Omental fat pad (tissue), 4 donors: ENCODE results near the gene TRIM3. TPM values are rescaled to one million over a fixed set of nuclear protein-coding genes. Genes with fewer than 3 reads are reported as not detected.

Source experiments
- ATAC-seq: fragments of 150-250 bp; one replicate; pipeline ENCODE4 v1.9.1; 2016; ENCODE audit warnings: mild to moderate bottlenecking, moderate library complexity; ENCODE audit not compliant: low FRiP score
- DNase-seq: peaks from one replicate; pipeline ENCODE4 v3.0.0-alpha.2; 2019; ENCODE audit warnings: low spot score
- CTCF ChIP-seq, 3 donors: fragments of 450-650 bp; IDR thresholded peaks; one replicate each; pipeline ENCODE4 v1.5.1; 2016 to 2017; ENCODE audit warnings: antibody characterized with exemption in 3 of 3, mild to moderate bottlenecking in 3 of 3, moderate library complexity in 2 of 3
- total RNA-seq, 4 donors: library from RNA; depleted of rRNA; stranded (reverse); fragments of >200 nt; gene quantifications; one replicate each; pipeline ENCODE4 v1.1.0, GENCODE V29; 2016

The TRIM3 gene
- total RNA-seq, 4 donors from 2014 or later, result 16.9 to 27.4 (median 22.1) TPM

GRCh38 chr11:6480299-6480914 lies 6.7 kb upstream of the TRIM3 start:
- DNase-seq (no peak), ATAC-seq (no peak)
- no peak for TF ChIP-seq CTCF (IDR thresholded peaks at IDR 0.05)

DNA sequence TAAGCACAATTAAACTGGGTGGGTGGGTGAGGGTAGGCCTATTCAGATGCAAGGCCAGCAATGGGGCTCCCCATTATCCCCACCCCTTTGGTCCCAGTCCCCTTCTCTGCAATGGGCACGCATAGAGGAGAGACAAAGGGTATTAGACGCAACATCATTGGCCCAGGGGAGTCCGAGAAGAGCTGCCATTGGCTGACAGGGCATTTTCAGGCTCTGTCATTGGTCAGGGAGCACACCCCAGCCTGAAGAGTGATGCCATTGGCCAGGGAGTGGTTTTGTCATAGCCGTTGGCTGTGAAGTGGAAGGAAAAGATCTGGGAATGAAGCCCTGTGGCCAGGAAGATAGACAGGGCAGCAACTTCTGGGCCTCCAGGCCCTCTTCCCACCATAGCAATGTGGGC lies 2.8 kb upstream of the TRIM3 start:
- no peak for ATAC-seq
- TF ChIP-seq CTCF (IDR thresholded peaks at IDR 0.05), result no peak
- no peak for DNase-seq

DNA sequence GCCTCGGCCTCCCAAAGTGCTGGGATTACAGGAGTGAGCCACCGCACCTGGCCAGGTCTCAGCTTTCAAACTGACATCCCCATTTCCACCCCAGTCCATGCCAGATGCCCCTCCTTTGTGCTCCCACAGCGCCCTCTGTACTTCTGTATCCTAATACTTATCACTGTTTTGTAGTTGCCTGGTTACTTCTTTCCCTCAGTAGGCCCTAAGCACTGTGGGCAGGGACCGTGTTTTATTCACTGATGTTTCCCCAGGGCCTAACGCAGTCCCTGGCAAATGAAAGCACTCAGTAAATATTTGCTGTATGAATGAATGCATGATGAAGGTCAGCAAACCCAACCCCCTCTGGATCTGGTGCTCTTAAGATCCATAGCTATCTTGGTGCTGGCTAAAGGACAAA lies 2.2 kb upstream of the TRIM3 start:
- DNase-seq, result no peak
- no peak for ATAC-seq
- TF ChIP-seq CTCF (IDR thresholded peaks at IDR 0.05), result no peak

DNA sequence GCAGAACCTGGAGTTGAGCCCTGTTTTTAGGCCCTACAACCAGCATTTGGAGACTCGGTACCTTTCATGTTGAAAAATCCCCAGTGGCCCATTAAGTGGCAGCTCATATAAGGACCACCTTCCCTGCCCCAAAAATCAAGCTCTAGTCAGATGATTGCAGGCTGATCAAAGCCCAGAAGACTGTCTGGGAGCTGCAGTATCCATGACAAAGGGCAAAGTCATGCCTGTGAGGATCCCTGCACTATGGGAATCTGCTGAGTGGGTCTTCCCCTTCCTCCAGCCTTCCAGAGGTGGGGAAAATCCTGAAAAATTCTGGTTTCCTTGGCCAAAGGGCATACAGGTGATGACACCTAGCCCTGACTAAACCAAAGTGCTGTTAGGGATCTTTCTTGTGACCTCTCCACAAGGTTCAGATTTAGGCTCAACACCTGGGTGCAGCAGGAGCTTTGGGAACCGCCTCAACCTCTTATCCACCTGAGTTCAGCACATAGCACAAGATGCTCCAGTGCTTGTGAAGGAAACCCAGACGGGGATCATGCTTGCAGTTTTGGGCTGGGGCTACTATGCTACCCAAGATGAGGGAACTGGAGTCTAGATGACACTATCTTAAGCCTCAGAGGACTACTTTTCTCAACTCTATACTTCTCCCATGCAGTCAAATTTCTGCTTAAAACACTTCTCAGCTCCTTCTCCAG lies 1.2 kb upstream of the TRIM3 start:
- no peak for DNase-seq
- TF ChIP-seq CTCF (IDR thresholded peaks at IDR 0.05), result no peak
- ATAC-seq, result no peak

- TF ChIP-seq CTCF (IDR thresholded peaks at IDR 0.05), result no peak
- ATAC-seq (no peak), DNase-seq (no peak)
Measured at GRCh38 chr11:6474413-6474792, 662 bp upstream of the TRIM3 start.

- ATAC-seq (no peak), DNase-seq (no peak)
- TF ChIP-seq CTCF (IDR thresholded peaks at IDR 0.05), result no peak
Measured at GRCh38 chr11:6472934-6473333, 807 bp downstream of the TRIM3 start.

GRCh38 chr11:6469599-6469998 lies 4.1 kb downstream of the TRIM3 start:
- no peak for TF ChIP-seq CTCF (IDR thresholded peaks at IDR 0.05)
- DNase-seq (no peak), ATAC-seq (no peak)
